ENCODE data around the gene TCF7L1. TPM values are rescaled to one million over a fixed set of nuclear protein-coding genes. Genes with fewer than 3 reads are reported as not detected.
A peak's percentile ranks its signal among the peaks of the same experiment; 100 is the strongest.

Gene TCF7L1
- total RNA-seq, 1 donor from 2014 or later, result 48.3 TPM

- H3K36me3 Mint-ChIP-seq, result peaks cover 8% of the 10 kb centered on the region
- no peaks in the 10 kb centered on the region for H3K27me3 Mint-ChIP-seq (ENCODE audit: low read depth)
- no peak for TF ChIP-seq CTCF (IDR thresholded peaks at IDR 0.05; ENCODE audit: unreplicated experiment)
- H3K27ac Mint-ChIP-seq, result peak overlapping the region; percentile 93
- DNase-seq (ENCODE audit: low spot score in 2 of 2, unreplicated experiment in 2 of 2), result no peak
- H3K4me1 Mint-ChIP-seq, result peaks cover 87% of the 10 kb centered on the region
- peak overlapping the region; percentile 25 for H3K4me3 Mint-ChIP-seq
- H3K9me3 Mint-ChIP-seq, result no peaks in the 10 kb centered on the region
Observed at GRCh38 chr2:85259101-85259590, 126.0 kb downstream of the TCF7L1 start.

GRCh38 chr2:85259879-85260278 is 126.7 kb downstream of the TCF7L1 start:
- Mint-ChIP-seq H3K27me3 (ENCODE audit: low read depth) (no peaks in the 10 kb centered on the region), H3K4me1 (peaks cover 87% of the 10 kb centered on the region), H3K36me3 (peaks cover 8% of the 10 kb centered on the region), H3K9me3 (no peaks in the 10 kb centered on the region), H3K4me3 (no peak overlapping the region), H3K27ac (peak overlapping the region; percentile 93)
- TF ChIP-seq CTCF (IDR thresholded peaks at IDR 0.05; ENCODE audit: unreplicated experiment), result no peak
- no peak for DNase-seq (ENCODE audit: low spot score in 2 of 2, unreplicated experiment in 2 of 2)

- Mint-ChIP-seq H3K4me1 (peaks cover 68% of the 10 kb centered on the region), H3K27ac (peak overlapping the region; percentile 82), H3K27me3 (ENCODE audit: low read depth) (no peaks in the 10 kb centered on the region), H3K36me3 (peaks cover 8% of the 10 kb centered on the region), H3K9me3 (no peaks in the 10 kb centered on the region), H3K4me3 (no peak overlapping the region)
- no peak for TF ChIP-seq CTCF (IDR thresholded peaks at IDR 0.05; ENCODE audit: unreplicated experiment)
- DNase-seq (ENCODE audit: low spot score in 2 of 2, unreplicated experiment in 2 of 2), result no peak
Observed at GRCh38 chr2:85263591-85263990, 130.4 kb downstream of the TCF7L1 start.

- Mint-ChIP-seq H3K9me3 (no peaks in the 10 kb centered on the region), H3K27me3 (ENCODE audit: low read depth) (no peaks in the 10 kb centered on the region), H3K27ac (peak overlapping the region; percentile 94), H3K4me3 (peak overlapping the region; percentile 13), H3K4me1 (peaks cover 59% of the 10 kb centered on the region), H3K36me3 (peaks cover 8% of the 10 kb centered on the region)
- no peak for DNase-seq (ENCODE audit: low spot score in 2 of 2, unreplicated experiment in 2 of 2)
- no peak for TF ChIP-seq CTCF (IDR thresholded peaks at IDR 0.05; ENCODE audit: unreplicated experiment)
Observed at GRCh38 chr2:85264471-85264870, 131.3 kb downstream of the TCF7L1 start.

- no peak for DNase-seq (ENCODE audit: low spot score in 2 of 2, unreplicated experiment in 2 of 2)
- Mint-ChIP-seq H3K9me3 (no peaks in the 10 kb centered on the region), H3K4me1 (peaks cover 58% of the 10 kb centered on the region), H3K27me3 (ENCODE audit: low read depth) (no peaks in the 10 kb centered on the region), H3K36me3 (peaks cover 8% of the 10 kb centered on the region), H3K4me3 (no peak overlapping the region), H3K27ac (peak overlapping the region; percentile 94)
- no peak for TF ChIP-seq CTCF (IDR thresholded peaks at IDR 0.05; ENCODE audit: unreplicated experiment)
Observed at GRCh38 chr2:85265304-85265703, 132.1 kb downstream of the TCF7L1 start.

Data from mesothelial cell of epicardium (in vitro differentiated cells).